HG03575 (cell line): ENCODE results near the gene KCNC4.

Experiments used
- ATAC-seq: cut with Tn5 transposase; IDR thresholded peaks from one replicate; pipeline ENCODE4 v1.9.1; 2021; ENCODE audit not compliant: unreplicated experiment, insufficient number of reproducible peaks, low FRiP score; ENCODE audit errors: extremely low read depth

KCNC4 gene

DNA sequence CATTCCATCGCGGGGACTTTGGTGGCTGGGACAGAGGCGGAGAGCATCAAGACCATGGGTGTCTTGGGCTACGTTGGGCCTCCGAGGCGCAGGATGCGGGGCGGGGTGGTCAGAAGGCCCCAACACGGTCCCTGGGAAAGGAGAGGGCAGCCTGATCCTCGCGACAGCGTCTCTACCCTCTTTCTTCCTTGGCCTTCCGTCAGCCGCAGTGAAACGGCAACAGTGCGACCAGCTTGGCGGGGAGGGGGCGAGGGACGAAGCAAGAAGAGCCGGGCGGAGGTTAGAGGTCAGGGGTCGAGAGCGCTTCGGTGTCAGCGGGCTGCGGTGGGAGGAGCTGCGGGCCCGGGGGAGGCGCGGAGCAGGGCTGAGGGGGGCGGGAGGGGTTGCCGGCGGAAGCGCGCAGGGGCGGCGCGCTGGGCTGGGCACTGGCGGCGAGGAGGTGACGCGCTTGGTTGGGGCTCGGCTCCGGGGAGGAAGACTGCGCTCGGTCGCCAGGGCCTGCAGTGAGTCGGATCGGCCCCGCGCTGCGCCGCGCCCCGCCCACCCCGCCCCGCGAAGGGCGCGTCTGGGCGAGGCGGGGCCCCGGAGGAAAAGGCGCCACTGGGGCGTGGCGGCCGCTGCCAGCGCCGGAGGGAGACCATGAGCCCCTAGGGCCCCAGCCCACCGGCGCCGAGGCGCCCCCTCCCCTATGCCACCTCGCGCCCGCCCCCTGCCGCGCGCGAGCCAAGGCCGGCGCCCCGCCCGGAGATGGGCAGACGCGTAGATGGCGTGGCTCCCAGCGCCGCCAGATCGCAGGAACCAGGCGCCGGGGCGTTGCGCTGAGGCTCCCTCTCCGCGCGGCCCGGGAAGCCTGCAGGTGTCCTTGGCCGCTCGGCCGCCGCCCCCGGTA lies at the start of gene KCNC4:
KCNC4 (plus strand) TSS at position 600 of the 889 bp plus-strand sequence. CDS start 1,186 bp downstream, outside the sequence.
- no peak for ATAC-seq

DNA sequence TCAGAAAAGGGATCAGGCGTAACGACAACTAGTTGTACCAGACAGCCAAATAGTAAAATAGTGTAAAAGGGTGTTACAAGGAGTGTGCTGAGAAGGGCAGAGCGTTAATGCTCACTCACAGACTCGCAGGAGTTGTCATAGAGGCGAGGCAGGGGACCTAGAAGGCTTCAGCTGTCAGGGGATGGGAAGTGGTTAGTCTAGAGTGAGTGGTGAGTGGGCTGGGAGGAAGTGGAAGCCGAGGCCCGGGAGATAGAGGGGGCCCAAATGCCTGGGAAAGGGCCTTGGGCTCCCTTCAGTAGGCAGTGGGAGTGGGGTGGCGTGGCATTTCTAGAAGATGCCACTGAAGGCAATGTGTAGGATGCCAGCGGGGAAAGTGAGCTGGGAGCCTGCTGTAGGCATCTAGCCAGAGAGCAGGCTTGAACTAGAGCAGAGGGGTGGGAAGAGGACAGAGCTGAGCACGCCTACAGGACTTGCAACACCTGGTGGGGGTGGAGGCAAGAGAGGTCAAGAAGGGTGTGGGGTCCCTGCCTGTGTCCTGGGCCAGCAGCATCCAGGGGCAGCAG lies 49.5 kb upstream of the KCNC4 start:
- no peak for ATAC-seq

DNA sequence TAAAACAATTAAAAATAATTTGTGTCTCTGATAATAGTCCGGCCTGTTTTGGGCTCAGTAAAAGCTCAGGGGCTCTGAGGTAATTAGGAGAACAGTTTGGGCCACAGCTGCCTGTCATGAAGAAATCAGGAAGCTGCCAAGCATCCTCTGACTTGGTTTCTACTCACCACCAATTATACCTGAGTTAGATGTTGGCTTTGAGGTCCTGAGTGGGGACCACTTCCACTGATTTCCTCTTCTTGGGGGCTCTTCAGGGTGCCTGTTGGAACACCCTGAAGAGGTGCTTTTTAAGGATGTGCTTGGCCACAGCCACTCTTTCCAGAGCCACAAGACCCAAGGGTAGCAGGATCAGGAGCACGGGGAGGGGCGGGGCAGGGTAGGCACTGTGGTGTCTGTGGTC lies 48.9 kb upstream of the KCNC4 start:
- no peak for ATAC-seq

DNA sequence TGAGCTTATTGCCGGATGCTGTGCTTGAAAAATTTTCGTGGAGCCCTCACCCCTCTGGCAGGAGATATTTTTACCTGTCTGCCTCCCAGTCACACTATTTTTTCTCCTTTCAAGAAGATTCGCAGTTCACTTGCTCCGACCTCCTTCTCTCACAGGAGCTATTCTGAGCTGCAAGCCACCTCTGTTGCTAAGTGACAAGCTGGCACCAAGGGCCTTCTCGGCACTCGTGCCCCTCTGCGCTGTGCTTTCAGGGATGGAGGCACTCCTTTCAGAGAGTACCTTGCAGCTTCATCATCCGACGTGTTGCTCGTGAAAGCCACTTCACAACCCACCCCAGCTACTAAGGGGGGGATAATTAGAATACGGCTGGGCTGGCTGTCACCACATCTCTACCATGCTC lies 48.3 kb upstream of the KCNC4 start:
- no peak for ATAC-seq

DNA sequence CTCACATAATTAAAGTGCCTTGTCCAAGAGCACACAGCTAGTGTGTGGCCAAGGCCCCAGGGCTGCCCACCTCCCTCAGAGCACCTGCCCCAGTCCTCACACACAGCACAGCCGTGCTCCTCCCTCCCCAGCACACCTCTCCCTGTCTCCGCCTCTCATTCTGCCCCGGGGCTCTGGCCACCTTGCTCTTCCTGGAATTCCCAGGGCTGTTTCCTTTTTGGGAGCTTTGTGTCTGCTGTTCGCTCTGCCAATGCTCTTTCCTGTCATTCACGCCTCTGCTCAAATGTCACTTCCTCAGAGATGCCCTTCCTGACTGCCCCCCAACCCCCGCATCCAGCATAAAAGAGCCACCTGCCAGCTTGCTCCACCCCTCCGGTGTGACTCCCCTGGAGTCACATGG lies 46.5 kb upstream of the KCNC4 start:
- no peak for ATAC-seq

DNA sequence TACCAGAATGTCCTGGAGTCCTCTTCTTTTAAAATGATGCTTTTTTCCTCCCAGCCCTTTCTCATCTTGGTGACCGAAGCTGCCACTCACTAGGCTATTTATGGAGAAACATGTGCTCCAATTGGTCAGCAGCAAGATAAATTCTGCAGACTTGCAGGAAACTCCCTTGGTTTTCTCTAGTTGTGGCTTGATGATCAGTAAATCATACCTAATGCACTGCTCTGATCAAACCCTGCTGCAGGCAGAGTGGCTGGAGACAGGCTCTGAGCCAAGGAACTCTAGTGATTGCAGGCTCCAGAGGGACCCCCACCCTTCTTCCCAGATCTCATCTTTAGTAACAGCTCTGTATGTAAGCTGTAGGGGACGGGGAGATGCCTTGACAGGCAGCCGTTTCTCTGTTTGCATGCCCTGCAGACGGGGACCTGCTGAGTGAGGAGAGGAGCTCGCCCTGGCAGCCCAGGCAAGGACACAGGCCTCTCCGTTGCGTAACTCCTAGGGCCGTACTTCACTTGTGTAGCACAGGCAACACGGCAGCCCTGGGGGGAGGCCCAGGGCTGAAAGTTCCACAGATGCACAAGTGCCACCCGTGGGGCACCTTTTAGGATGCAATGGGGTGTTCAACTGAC lies 45.3 kb upstream of the KCNC4 start:
- no peak for ATAC-seq

DNA sequence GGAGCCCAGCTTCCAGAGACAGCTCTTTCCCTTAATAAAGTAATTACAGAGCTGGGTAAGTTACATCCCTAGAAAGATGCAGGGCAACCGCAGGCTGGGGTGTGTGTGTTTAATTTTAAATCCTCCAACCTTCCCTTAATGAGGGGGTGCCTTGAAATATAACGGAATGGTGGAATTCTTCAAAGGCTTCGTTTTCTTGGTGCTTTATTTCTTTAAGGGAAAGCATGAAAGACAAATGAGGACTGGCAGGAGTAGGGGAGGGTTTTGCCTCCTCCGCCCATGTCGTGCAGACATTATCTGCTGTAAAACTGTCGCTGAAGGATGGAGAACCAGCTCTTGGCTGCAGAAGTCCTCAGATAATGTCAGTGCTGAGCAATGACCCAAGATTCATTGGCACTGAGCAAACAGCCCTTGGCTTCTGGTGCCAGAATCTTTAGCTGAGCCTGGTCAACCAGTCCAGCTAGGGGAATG lies 44.3 kb upstream of the KCNC4 start:
- ATAC-seq: no peak

DNA sequence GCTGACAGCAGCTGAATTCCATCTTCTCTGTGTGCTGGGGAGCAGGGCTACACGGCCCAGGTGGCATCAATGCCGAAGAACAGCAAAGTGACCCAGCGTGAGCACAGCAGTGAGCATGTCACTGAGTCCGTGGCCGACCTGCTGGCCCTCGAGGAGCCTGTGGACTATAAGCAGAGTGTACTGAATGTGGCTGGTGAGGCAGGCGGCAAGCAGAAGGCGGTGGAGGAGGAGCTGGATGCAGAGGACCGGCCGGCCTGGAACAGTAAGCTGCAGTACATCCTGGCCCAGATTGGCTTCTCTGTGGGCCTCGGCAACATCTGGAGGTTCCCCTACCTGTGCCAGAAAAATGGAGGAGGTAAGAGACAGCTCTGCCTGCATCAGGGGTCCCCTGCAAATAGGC lies 43.3 kb upstream of the KCNC4 start:
- no peak for ATAC-seq

DNA sequence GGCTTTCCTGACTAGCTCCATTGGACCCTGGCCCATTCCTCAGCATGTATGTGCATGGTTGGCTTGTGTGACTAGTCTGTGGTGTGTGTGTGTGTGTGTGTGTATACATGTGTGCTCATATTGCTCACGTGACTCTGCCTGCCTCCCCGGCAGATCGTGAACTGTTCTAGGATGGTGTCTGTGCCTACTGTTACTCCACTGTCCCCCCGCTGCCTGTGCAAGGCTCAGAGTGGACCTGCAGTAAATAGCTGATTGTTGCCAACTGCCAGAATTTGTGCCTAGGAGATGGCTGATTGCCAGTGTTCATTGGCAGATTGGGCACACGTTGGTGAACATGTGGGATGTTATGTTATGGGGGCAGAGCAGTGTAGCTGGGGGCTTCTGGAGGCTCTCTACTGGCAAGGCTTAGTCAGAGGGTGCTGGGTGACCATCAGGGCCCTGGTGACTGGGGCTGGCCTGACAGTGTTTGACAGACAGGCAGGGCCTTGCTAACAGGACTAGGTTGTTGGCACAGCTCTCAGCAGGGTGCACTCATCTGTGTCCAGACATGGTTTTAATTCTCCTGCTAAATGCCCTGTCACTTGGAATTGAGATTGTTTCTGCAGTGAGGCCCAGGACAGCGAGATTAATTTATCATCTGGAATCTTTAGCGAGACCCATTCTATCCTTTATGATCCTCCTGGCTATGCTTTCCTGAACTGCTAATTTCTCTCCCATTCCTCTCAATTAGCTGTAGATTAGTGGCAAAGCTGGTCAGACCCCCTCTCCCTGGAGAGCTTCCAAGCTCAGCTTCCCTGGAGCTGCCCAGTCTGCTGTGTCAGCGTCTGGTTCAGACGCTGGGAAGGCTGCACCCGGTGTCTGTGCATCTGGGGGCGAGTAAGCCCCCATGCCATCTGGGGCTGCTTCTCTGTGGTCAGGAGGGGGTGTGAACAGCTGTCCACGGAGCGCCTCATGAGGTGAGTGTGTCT lies 39.1 kb upstream of the KCNC4 start:
- no peak for ATAC-seq

DNA sequence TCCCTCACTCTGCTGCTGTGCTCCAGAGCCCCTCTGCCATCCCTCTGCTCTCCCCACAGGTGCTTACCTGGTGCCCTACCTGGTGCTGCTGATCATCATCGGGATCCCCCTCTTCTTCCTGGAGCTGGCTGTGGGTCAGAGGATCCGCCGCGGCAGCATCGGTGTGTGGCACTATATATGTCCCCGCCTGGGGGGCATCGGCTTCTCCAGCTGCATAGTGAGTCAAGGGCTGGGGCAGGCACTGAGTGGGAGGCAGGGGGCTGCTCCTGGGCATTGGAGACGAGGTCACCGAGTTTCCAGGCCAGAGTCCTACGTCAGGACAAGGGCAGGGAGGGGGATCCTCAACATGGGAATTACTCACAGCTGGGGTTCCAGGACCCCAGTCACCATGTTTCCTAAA lies 38.1 kb upstream of the KCNC4 start:
- ATAC-seq: no peak

DNA sequence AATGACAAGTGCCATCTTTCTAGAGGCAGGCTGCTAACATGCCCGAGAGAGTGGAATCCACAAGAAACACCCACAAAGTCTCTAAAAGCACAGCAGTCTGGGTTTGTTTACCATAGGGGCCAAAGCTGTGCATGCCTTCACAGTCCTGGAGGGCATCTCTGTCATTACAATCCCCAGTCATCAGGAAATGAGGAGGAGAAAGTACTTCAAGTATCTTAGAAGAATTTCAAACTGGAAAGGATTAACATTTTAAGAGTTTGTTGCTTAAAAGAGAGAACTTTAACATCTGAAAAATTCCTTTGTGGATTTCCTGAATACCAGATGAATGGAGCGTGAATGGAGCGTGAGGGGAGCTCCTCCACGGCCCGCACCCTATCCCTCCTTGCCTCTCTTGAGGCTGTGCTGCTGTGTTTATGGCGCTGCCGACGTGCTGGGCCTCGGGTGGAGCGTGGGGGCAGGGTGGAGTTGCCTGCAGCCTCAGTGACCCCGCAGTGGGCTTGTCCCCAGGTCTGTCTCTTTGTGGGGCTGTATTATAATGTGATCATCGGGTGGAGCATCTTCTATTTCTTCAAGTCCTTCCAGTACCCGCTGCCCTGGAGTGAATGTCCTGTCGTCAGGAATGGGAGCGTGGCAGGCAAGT lies 36.5 kb upstream of the KCNC4 start:
- ATAC-seq: no peak

DNA sequence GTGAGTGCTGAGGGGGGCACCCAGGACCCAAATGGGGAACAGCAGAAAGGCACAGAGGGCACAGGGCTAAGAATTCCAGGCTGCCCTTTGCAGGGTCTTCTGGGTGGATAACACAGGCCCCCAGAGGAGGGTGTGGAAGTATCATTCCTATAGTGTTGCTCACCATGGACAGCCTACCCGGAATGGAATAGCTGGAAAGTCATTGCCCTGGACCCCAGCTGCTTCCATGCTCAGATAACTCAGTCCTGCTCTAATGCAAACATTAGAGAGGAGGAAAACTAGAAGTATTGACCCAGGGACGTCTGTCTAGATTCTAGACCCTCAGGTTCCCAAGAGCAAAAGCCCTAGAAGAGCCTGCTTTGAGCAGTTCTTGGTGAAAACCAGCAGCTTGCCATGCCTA lies 35.2 kb upstream of the KCNC4 start:
- ATAC-seq: no peak

DNA sequence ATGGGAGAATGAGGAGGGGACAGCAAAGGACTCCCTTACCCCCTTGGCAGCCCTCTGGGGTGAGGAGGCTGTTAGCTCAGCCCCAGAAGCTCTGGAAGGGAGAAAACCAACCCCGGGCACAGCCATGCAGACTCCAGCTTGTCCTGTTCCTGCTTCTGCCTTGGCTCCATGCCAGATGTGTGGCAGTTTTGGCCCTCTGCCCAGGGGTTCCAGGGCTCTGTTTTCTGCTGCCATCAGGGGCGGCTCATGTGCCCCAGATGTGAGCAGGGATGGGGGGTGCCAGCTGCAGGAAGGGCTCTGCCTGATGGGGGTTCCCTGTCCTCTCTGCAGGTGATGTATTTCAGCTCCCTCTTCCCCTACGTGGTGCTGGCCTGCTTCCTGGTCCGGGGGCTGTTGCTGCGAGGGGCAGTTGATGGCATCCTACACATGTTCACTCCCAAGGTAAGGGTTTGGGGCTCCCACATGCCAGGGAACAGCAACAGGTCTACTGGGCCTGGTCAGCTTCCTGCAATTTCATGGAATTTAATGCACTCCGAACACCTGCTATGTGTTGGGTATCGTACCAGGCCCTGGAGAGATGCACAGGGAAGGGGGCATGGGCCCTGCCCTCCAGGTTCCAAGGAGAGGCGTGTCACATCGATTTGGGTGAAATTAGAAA lies 33.7 kb upstream of the KCNC4 start:
- no peak for ATAC-seq

DNA sequence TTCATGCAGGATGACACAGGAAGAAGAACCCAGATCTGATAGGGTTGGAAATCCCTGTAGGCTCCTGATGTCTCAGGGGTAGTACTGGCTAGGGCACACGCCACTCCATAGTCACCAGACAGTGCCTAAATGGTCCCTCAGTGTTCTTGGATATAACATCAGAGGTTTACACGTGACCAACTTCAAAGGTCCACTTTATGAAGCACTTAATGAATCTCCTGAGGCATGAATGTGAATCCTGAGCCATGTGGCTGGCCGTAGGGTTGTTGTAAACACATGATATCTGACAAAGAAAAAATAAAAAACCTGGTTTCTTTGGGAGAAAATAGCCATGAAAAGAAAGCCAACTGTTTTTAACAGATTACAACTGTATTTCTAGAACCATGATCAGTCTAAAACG lies 32.3 kb upstream of the KCNC4 start:
- ATAC-seq: no peak

DNA sequence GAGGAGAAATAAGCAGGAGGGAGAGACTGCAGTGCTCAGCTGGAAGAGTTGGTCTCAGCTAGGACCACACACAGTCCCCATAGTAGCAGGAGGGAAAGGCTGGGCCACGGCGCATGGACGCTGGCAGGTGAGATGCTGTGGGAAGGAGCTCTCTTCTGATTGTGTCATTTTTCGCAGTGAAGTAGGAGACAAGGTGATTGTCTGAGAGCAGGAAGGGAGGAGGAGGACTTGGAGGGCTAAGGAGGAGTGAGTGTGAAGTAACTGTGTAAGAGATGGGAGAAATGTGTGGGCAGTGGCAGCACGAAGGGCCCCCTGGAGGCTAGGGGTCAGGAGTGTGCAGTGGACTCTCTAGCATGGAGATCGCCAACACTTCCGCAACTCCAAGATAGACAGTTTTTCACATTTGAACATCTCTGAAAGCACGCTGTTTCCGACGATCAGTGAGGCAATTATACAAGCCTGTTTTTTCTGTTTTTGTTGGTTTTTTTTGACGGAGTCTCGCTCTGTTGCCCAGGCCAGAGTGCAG lies 26.4 kb upstream of the KCNC4 start:
- ATAC-seq: no peak

DNA sequence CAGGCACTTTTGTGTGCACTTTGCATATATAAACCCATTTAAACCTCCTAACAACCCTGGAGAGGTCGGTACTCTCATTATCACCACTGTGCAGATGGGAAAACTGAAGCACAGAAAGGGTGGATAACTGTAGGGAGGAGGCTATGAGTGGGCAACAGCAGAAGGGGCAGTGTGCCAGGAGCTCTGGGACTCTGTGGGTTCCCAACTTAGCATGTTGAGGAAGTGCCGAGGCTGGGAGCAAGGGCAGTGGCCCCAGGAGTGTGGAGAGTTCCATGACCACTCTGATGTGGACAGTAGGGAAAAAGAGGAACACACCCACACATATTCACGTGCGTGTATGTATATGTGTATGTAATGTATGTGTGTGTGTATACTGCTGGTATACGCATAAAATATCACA lies 25.7 kb upstream of the KCNC4 start:
- ATAC-seq: no peak

DNA sequence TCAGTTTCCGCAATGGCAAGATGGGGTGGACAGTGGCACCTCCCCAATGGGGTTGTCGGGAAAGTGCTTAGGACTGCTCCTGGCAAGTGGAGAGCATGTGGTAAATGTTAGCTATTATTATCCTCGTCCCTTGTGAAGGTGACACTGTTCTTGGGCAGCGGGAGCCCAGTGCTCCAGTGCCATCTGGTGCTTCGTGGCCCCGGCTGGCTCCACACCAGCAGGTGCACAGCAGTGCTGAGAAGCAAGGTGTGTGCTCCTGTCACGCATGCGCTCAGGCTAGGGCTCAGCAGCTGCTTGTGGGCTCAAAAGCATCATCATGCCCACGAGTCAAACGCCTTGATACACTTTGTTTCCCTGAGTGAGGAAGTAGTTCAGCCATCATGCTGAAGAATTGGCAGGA lies 24.9 kb upstream of the KCNC4 start:
- ATAC-seq: no peak

DNA sequence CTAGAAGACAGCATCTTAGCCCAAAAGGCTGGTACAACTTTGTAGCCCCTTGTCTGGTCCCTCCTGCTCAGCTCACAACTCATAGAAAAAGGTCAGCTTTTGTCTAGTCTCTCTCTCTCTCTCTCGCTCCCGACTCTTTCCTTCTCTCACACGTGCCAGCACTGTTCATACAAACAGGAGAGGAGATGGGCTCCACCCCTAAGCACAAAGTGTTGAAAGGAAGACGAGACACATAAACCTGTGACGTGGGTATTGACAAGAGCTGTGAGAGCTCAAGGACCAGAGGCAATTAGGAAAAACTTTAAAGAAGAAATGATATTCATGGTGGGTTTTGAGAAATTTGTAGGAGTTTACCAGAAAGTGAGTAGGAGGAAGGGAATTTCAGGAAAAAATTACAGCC lies 23.6 kb upstream of the KCNC4 start:
- no peak for ATAC-seq
